ENCODE data around the gene GMFB.
"Not testable (repeated sequence)": the region's sequence is repeated elsewhere in the genome, so short reads cannot be mapped to it uniquely, and the experiment has no call there.

Gene GMFB

DNA sequence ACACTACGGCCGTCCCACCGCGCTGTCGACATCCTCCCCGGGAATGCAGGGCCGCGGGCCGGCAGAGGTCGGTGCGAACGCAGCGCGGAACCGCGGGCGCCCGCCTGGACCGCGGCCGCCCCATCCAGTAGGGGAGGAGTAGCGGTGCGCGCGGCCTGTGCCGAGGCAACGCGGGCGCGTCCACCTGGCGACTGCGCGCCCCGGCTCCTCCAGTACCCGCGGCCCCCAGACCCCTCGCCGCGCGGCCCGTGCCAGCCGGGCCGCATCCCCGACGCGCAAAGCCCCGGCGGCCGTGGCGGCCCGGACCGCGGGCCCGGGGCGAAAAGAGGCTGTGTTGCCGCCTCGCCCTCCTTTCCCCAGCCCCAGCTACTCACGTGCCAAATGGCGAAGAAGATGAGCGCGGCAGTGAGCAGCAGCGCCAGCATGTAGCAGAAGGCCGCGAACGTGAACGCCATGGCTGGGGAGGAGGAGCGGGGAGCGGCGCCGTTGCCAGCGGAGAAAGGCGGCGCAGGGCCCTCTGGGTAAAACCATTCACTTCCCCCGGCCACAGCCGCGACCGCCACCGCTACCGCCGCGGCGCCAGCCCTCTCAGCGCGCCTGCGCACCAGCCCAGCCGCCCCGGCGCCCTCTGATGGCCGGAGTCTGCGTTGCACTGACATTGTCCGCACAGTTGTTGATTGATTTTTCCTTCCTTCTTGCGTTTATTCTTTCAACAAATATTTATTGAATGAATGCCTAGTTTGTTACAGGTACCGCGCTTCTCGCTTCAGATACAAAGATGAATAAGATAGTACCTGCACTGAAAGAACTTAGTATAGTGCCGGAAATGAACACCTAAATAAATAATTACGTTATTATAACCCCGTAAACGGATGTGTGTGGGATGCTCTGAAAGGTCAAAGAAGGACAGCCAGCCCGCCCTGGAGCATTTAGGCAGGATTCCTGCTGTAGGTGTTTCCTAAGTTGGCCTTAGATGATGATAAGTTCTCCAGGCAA, 47.6 kb downstream of the GMFB start, which contains the start of gene CNIH1:
Gene CNIH1, minus strand, starts transcription at position 502 of the 996 bp plus-strand sequence. Its CDS starts 47 bp downstream, at position 455.
- H3K36me3 ChIP-seq, result peaks cover 5% of the 10 kb centered on the region; the same call in 1 of the 2 replicates
- no peaks in the 10 kb centered on the region for H3K9me3 ChIP-seq (ENCODE audit: severe bottlenecking)
- DNase-seq, result peak; percentile 93
- peak; percentile 87 for TF ChIP-seq CTCF (IDR thresholded peaks at IDR 0.05; ENCODE audit: low read depth, low read length)
- H3K27me3 ChIP-seq (ENCODE audit: insufficient read depth, low read depth, severe bottlenecking), result no peaks in the 10 kb centered on the region
- peak within 1 kb of the TSS; percentile 81 for H3K4me3 ChIP-seq (ENCODE audit: low read depth, low read length)
- H3K27ac ChIP-seq, result peak within 1 kb of the TSS; percentile 97

GRCh38 chr14:54440476-54440872, 48.3 kb downstream of the GMFB start:
- Histone ChIP-seq H3K4me3 (ENCODE audit: low read depth, low read length) (peak overlapping the region; percentile 81), H3K27ac (peak overlapping the region; percentile 97), H3K36me3 (peaks cover 6% of the 10 kb centered on the region), H3K9me3 (ENCODE audit: severe bottlenecking) (no peaks in the 10 kb centered on the region), H3K27me3 (ENCODE audit: insufficient read depth, low read depth, severe bottlenecking) (no peaks in the 10 kb centered on the region)
- no peak for TF ChIP-seq CTCF (IDR thresholded peaks at IDR 0.05; ENCODE audit: low read depth, low read length)
- DNase-seq, result no peak

GRCh38 chr14:54440037-54440436, 48.7 kb downstream of the GMFB start:
- no peaks in the 10 kb centered on the region for H3K9me3 ChIP-seq (ENCODE audit: severe bottlenecking)
- no peak for TF ChIP-seq CTCF (IDR thresholded peaks at IDR 0.05; ENCODE audit: low read depth, low read length)
- DNase-seq, result no peak

GRCh38 chr14:54438703-54439102, 50.1 kb downstream of the GMFB start:
- no peak for DNase-seq
- no peak for TF ChIP-seq CTCF (IDR thresholded peaks at IDR 0.05; ENCODE audit: low read depth, low read length)
- H3K27ac ChIP-seq, result no peak overlapping the region
- no peaks in the 10 kb centered on the region for H3K9me3 ChIP-seq (ENCODE audit: severe bottlenecking)
- no peaks in the 10 kb centered on the region for H3K27me3 ChIP-seq (ENCODE audit: insufficient read depth, low read depth, severe bottlenecking)
- H3K4me3 ChIP-seq (ENCODE audit: low read depth, low read length), result no peak overlapping the region
- H3K36me3 ChIP-seq, result peaks cover 13% of the 10 kb centered on the region

More at GRCh38 chr14:54440037-54440436, 48.7 kb downstream of the GMFB start:
- Histone ChIP-seq H3K4me3 (ENCODE audit: low read depth, low read length) (peak overlapping the region; percentile 81), H3K36me3 (peaks cover 11% of the 10 kb centered on the region), H3K27ac (no peak overlapping the region; the same call in 1 of the 2 replicates), H3K27me3 (ENCODE audit: insufficient read depth, low read depth, severe bottlenecking) (no peaks in the 10 kb centered on the region)

- H3K27ac ChIP-seq; H3K9me3 ChIP-seq (ENCODE audit: severe bottlenecking); H3K27me3 ChIP-seq (ENCODE audit: insufficient read depth, low read depth, severe bottlenecking); H3K4me3 ChIP-seq (ENCODE audit: low read depth, low read length); DNase-seq: not testable (repeated sequence)
- H3K36me3 ChIP-seq, result peaks cover 13% of the 10 kb centered on the region
Measured at GRCh38 chr14:54437954-54438353, 50.8 kb downstream of the GMFB start.

DNA sequence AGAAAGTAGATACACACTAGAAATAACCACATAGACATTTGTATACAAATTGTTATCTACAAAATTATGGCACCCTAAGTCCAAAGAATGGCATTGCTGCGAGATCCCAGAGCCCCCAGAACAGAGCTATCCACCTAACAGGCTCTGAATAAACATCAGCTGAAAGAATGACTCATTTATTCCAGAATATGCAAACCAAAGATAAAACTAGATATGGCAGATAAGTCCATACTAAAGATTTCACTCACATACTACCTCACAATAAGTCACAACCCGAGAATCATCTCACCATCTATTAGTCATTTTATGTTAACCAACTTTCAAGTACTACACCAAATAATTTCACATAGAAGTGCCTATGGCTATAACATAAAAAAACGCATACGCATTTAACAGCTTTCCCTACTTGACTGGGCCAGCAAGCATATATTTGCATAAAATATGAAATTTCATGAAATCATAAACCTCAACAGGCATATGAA, 53.2 kb downstream of the GMFB start:
- Histone ChIP-seq H3K9me3 (ENCODE audit: severe bottlenecking) (no peaks in the 10 kb centered on the region), H3K27me3 (ENCODE audit: insufficient read depth, low read depth, severe bottlenecking) (no peaks in the 10 kb centered on the region), H3K27ac (no peak overlapping the region), H3K36me3 (peaks cover 27% of the 10 kb centered on the region), H3K4me3 (ENCODE audit: low read depth, low read length) (no peak overlapping the region)
- TF ChIP-seq CTCF (IDR thresholded peaks at IDR 0.05; ENCODE audit: low read depth, low read length), result no peak
- DNase-seq, result no peak
